K562 (cell line): ENCODE measurements around the gene SGK1. TPM values are rescaled to one million over a fixed set of nuclear protein-coding genes. Genes with fewer than 3 reads are reported as not detected.

Experiments
- ATAC-seq: fragments of 200-7000 bp; cut with Tn5 transposase; 3 replicates; pipeline ENCODE4 v1.9.1; 2020; ENCODE audit warnings: moderate library complexity
- BruUV-seq: library from RNA; stranded (reverse); fragments of 400-500 nt; replicated peaks from 2 replicates; lab custom pipeline; 2021; lab: Mats Ljungman, UMichigan
- CTCF ChIA-PET: fragments of 300-600 bp; formaldehyde crosslinking; extraction: SDS; loops from one replicate; lab custom pipeline; 2021; ENCODE audit warnings: low intra/inter-chr PET ratio; lab: Yijun Ruan, JAX
- POLR2A ChIA-PET: fragments of 300-600, 350-650 bp; sonication (Branson Sonifier 250); formaldehyde crosslinking; extraction: SDS; loops from one replicate; lab custom pipeline; 2021; ENCODE audit warnings: antibody characterized with exemption, inconsistent platforms; lab: Yijun Ruan, JAX
- DNase-seq, 4 experiments: peaks; one replicate each; pipeline versions ENCODE4 v3.0.0 to v3.0.0-alpha.2; 2011 to 2018; ENCODE audit warnings: low spot score in 3 of 4, mixed read lengths in 3 of 4; ENCODE audit errors: extremely low read depth in 1 of 4
- FAIRE-seq: peaks from 2 replicates; lab custom pipeline; 2011; peaks lifted over from hg19 to GRCh38; lab: Jason Lieb, UNC
- H2AFZ ChIP-seq: 2 replicates; pipeline ENCODE4 v1.6.0; 2011; ENCODE audit warnings: low read depth, low read length, control low read depth, inconsistent platforms
- H3K27ac ChIP-seq: fragments of 200-600 bp; 3 replicates; pipeline ENCODE4 v1.8.0; 2011; ENCODE audit warnings: low read depth, mild to moderate bottlenecking, control low read depth, inconsistent platforms, low read length, moderate library complexity, mixed read lengths; ENCODE audit errors: extremely low read depth
- H3K27me3 ChIP-seq, 2 experiments: fragments of 300-600 bp in 1 of 2; 2 replicates in 1 of 2; 3 replicates in 1 of 2; pipeline versions ENCODE4 v1.6.0 to v1.8.0; 2011; ENCODE audit warnings: inconsistent platforms in 2 of 2, low read length in 2 of 2, mild to moderate bottlenecking in 1 of 2, mixed read lengths in 1 of 2, moderate library complexity in 1 of 2; ENCODE audit not compliant: control insufficient read depth in 2 of 2, insufficient read depth in 2 of 2
- H3K36me3 ChIP-seq: fragments of 300-600 bp; 3 replicates; pipeline ENCODE4 v1.8.0; 2011; ENCODE audit warnings: mild to moderate bottlenecking, low read length, inconsistent platforms; ENCODE audit not compliant: control insufficient read depth, insufficient read depth
- H3K4me1 ChIP-seq, 2 experiments: fragments of 200-600 bp in 1 of 2; replicated peaks in 1 of 2; 2 replicates in 1 of 2; 3 replicates in 1 of 2; pipeline versions ENCODE4 v1.5.1 to v1.8.0; 2011; ENCODE audit warnings: inconsistent platforms in 2 of 2, low read length in 2 of 2, mild to moderate bottlenecking in 1 of 2, mixed read lengths in 1 of 2, moderate library complexity in 1 of 2; ENCODE audit not compliant: control insufficient read depth in 2 of 2, insufficient read depth in 2 of 2
- H3K4me2 ChIP-seq: 2 replicates; pipeline ENCODE4 v1.6.1; 2011; ENCODE audit warnings: low read length, control low read depth, inconsistent platforms, mixed read lengths; ENCODE audit not compliant: insufficient read depth
- H3K4me3 ChIP-seq: fragments of 200-600 bp; sonication (generic), shearing (Covaris generic); 2 replicates; pipeline ENCODE4 v1.5.1; 2016; ENCODE audit warnings: control low read depth, inconsistent platforms
- H3K79me2 ChIP-seq: fragments of 200-600 bp; 3 replicates; pipeline ENCODE4 v1.8.0; 2011; ENCODE audit warnings: low read length, inconsistent platforms; ENCODE audit not compliant: control insufficient read depth, insufficient read depth
- H3K9ac ChIP-seq, 2 experiments: 2 replicates each; pipeline versions ENCODE4 v1.6.0 to v1.6.1; 2011; ENCODE audit warnings: low read depth in 2 of 2, low read length in 2 of 2, control low read depth in 1 of 2, inconsistent platforms in 1 of 2, mild to moderate bottlenecking in 1 of 2, mixed read lengths in 1 of 2; ENCODE audit not compliant: insufficient read depth in 1 of 2
- H3K9me1 ChIP-seq: one replicate; pipeline ENCODE4 v1.6.0; 2011; ENCODE audit warnings: inconsistent platforms, mild to moderate bottlenecking, low read length, moderate library complexity; ENCODE audit not compliant: control insufficient read depth, insufficient read depth
- H3K9me3 ChIP-seq: replicated peaks from 2 replicates; pipeline ENCODE4 v1.5.1; 2011; ENCODE audit warnings: low read depth, low read length, inconsistent platforms; ENCODE audit not compliant: control insufficient read depth, insufficient read depth
- H4K20me1 ChIP-seq: replicated peaks from 2 replicates; pipeline ENCODE4 v1.6.1; 2011; ENCODE audit warnings: low read length, inconsistent platforms, mixed read lengths; ENCODE audit not compliant: control insufficient read depth, insufficient read depth
- CREB1 ChIP-seq, 2 experiments: sonication (generic) in 1 of 2; formaldehyde crosslinking in 1 of 2; IDR thresholded peaks; 2 replicates each; pipeline versions ENCODE4 v1.6.1 to v1.8.0; 2012 to 2022; ENCODE audit warnings: inconsistent platforms in 1 of 2, mild to moderate bottlenecking in 1 of 2, missing genetic modification reagents in 1 of 2, moderate library complexity in 1 of 2
- ILK ChIP-seq: fragments of 450-650 bp; IDR thresholded peaks from 2 replicates; pipeline ENCODE4 v1.6.1; 2016; ENCODE audit warnings: missing genetic modification characterization, low read depth, mild to moderate bottlenecking, missing compliant biosample characterization, moderate library complexity, borderline replicate concordance
- KLF10 ChIP-seq: fragments of 250-450 bp; sonication (Bioruptor Pico); IDR thresholded peaks from 2 replicates; pipeline ENCODE4 v1.6.1; 2021; ENCODE audit warnings: matching md5 sums
- MEF2A ChIP-seq: IDR thresholded peaks from 2 replicates; pipeline ENCODE4 v1.6.1; 2011; ENCODE audit warnings: low read depth, mild to moderate bottlenecking, low read length, moderate library complexity; ENCODE audit not compliant: control insufficient read depth
- MYC ChIP-seq, 2 experiments: fragments of 250-450 bp in 1 of 2; sonication (Bioruptor Pico) in 1 of 2; IDR thresholded peaks; 2 replicates each; pipeline versions ENCODE4 v1.5.1 to v1.6.1; 2012 to 2021; ENCODE audit warnings: low read depth in 2 of 2, borderline replicate concordance in 1 of 2, improper control_type of control experiment in 1 of 2, low read length in 1 of 2, mild to moderate bottlenecking in 1 of 2, moderate library complexity in 1 of 2
- PCBP1 ChIP-seq: fragments of 200-400 bp; formaldehyde crosslinking; IDR thresholded peaks from 2 replicates; pipeline ENCODE4 v1.6.1; 2018; ENCODE audit warnings: mild to moderate bottlenecking, low read depth, low read length; ENCODE audit not compliant: poor library complexity, severe bottlenecking
- PRMT5 ChIP-seq: sonication (generic); formaldehyde crosslinking; IDR thresholded peaks from 2 replicates; pipeline ENCODE4 v1.5.0; 2020; ENCODE audit warnings: missing genetic modification reagents
- SNIP1 ChIP-seq: fragments of 450-650 bp; IDR thresholded peaks from 2 replicates; pipeline ENCODE4 v1.7.1; 2017; ENCODE audit warnings: low read depth, mild to moderate bottlenecking
- ZNF174 ChIP-seq: fragments of 250-450 bp; sonication (Bioruptor Pico); IDR thresholded peaks from 2 replicates; pipeline ENCODE4 v1.4.0; 2020; ENCODE audit warnings: mild to moderate bottlenecking
- ZNF212 ChIP-seq: fragments of 450-650 bp; formaldehyde crosslinking; IDR thresholded peaks from 2 replicates; pipeline ENCODE4 v1.4.0; 2020; ENCODE audit warnings: mild to moderate bottlenecking
- ZNF431 ChIP-seq: sonication (generic); formaldehyde crosslinking; IDR thresholded peaks from 2 replicates; pipeline ENCODE4 v1.8.0; 2022; ENCODE audit warnings: mild to moderate bottlenecking, missing genetic modification reagents
- ZNF589 ChIP-seq: fragments of 200-800 bp; sonication (Bioruptor generic); IDR thresholded peaks from 2 replicates; pipeline ENCODE4 v1.6.1; 2016; ENCODE audit warnings: low read depth, missing genetic modification characterization, missing compliant biosample characterization
- WGBS: fragments of 100-300 bp; shearing (Covaris generic); methylation state at CpG from one replicate; pipeline ENCODE4 v1.1.6; 2016; ENCODE audit warnings: low coverage, mixed read lengths; ENCODE audit not compliant: insufficient coverage; ENCODE audit errors: missing lambda C conversion rate; 5-methylcytosine and 5-hydroxymethylcytosine counted together
- in situ Hi-C: fragments of 300-500 bp; cut with MboI; formaldehyde crosslinking; loops from 4 replicates; pipeline ENCODE4 v1.15.0; 2018; ENCODE audit warnings: inconsistent platforms, mixed read lengths
- intact Hi-C: fragments of 100-400 bp; cut with micrococcal nuclease; formaldehyde crosslinking; loops from 2 replicates; pipeline ENCODE4 v1.14.2; 2022
- polyA plus RNA-seq, 8 experiments: library from polyadenylated mRNA; depleted of rRNA in 4 of 8; stranded (reverse) in 5 of 8; unstranded in 3 of 8; fragments of >200 nt; fragmentation: Nextera tagmentation in 2 of 8; fragmentation: Illumina TruSeq in 1 of 8; extraction: Ambion mirVana in 2 of 8; extraction: Trizol in 1 of 8; gene quantifications; 2 replicates each; pipeline versions ENCODE4 v1.2.1 to v1.2.3, GENCODE V29; 2011 to 2014; ENCODE audit warnings: inconsistent platforms in 1 of 8, missing spikeins in 1 of 8
- total RNA-seq, 7 experiments: library from RNA; depleted of rRNA in 6 of 7; stranded (reverse); fragments of >200 nt in 6 of 7; fragmentation: Illumina TruSeq in 2 of 7; extraction: Trizol in 2 of 7; gene quantifications; 2 replicates each; pipeline versions ENCODE4 v1.2.1 to v1.2.3, GENCODE V29; 2011 to 2021; ENCODE audit warnings: low replicate concordance in 1 of 7
- TF ChIP-seq, protein P1 (sequence below): sonication (generic); formaldehyde crosslinking; IDR thresholded peaks from 2 replicates; pipeline ENCODE4 v1.8.0; 2022; ENCODE audit warnings: mild to moderate bottlenecking, missing genetic modification reagents, borderline replicate concordance
- TF ChIP-seq, protein P2 (sequence below): fragments of 450-650 bp; IDR thresholded peaks from 2 replicates; pipeline ENCODE4 v1.6.1; 2018; ENCODE audit warnings: mild to moderate bottlenecking, low read depth; ENCODE audit not compliant: partially characterized antibody
- TF ChIP-seq, protein P3 (sequence below): sonication (generic); formaldehyde crosslinking; IDR thresholded peaks from 2 replicates; pipeline ENCODE4 v1.4.0; 2020; ENCODE audit warnings: mild to moderate bottlenecking, missing genetic modification reagents

Gene SGK1
- total and polyA plus RNA-seq, 9 of the 15 experiments (the other 6 are each of a cell fraction or from before 2014, with no cell fraction given) = 3.5 to 7.2 (median 3.9) TPM

DNA sequence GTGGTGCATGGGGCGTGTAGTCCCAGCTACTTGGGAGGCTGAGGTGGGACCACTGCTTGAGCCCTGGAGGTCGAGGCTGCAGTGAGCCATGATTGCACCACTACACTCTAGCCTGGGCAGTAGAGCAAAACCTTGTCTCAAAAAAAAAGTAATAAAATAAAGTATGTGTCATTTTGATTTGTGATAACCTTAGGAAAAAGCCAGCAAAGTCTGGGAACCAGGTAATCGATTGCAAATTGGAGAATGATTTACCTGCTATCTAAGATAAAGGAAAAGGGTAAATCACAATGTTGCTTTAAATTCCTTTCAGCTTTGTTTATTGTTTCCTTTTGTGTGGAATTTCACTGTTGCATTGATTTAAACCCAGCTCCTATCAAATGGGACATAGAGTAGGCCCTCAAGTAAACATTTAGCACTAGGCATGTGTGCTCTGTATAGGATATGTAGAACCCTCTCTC, 59.0 kb downstream of the SGK1 start:
- POLR2A ChIA-PET = interaction anchor here (0.8 to 1.7 kb wide), 2 partner anchors 9 kb away, joined by 3 to 6 read pairs; no protein-coding TSS in a partner anchor
- WGBS = 64% methylated on average over 3 of the region's 3 CpGs
- BruUV-seq = no TSS peak
- no peaks in the 10 kb centered on the region for H4K20me1 ChIP-seq
- no peaks in the 10 kb centered on the region for H3K9me3 ChIP-seq
- peaks cover 0 to under 1% of the 10 kb centered on the region in 2 experiments; a peak in 1 of 5 replicates for H3K4me1 ChIP-seq
- DNase-seq (no peak), ATAC-seq (no peak), FAIRE-seq (no peak)
- no peak overlapping the region for H3K9ac ChIP-seq
- H3K27ac ChIP-seq = no peak overlapping the region
- CTCF ChIA-PET = no interaction called here
- no peak overlapping the region for H3K4me3 ChIP-seq
- in situ Hi-C loops = no loop called here
- H2AFZ ChIP-seq = no peak overlapping the region
- intact Hi-C loops = no loop called here
- H3K4me2 ChIP-seq = no peak overlapping the region
- no peaks in the 10 kb centered on the region for H3K9me1 ChIP-seq
- no peaks in the 10 kb centered on the region for H3K27me3 ChIP-seq
- no peaks in the 10 kb centered on the region for H3K79me2 ChIP-seq
- no peaks in the 10 kb centered on the region for H3K36me3 ChIP-seq
- no peak for TF ChIP-seq KLF10
- no peak for TF ChIP-seq SNIP1
- no peak for TF ChIP-seq PCBP1
- TF ChIP-seq, protein P1, sequence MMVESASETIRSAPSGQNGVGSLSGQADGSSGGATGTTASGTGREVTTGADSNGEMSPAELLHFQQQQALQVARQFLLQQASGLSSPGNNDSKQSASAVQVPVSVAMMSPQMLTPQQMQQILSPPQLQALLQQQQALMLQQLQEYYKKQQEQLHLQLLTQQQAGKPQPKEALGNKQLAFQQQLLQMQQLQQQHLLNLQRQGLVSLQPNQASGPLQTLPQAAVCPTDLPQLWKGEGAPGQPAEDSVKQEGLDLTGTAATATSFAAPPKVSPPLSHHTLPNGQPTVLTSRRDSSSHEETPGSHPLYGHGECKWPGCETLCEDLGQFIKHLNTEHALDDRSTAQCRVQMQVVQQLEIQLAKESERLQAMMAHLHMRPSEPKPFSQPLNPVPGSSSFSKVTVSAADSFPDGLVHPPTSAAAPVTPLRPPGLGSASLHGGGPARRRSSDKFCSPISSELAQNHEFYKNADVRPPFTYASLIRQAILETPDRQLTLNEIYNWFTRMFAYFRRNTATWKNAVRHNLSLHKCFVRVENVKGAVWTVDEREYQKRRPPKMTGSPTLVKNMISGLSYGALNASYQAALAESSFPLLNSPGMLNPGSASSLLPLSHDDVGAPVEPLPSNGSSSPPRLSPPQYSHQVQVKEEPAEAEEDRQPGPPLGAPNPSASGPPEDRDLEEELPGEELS = no peak
- no peak for TF ChIP-seq MEF2A
- no peak for TF ChIP-seq CREB1 (IDR thresholded peaks at IDR 0.05)
- TF ChIP-seq CREB1 (CRISPR knock-in tag; IDR thresholded peaks at IDR 0.05) = no peak
- TF ChIP-seq, protein P2, sequence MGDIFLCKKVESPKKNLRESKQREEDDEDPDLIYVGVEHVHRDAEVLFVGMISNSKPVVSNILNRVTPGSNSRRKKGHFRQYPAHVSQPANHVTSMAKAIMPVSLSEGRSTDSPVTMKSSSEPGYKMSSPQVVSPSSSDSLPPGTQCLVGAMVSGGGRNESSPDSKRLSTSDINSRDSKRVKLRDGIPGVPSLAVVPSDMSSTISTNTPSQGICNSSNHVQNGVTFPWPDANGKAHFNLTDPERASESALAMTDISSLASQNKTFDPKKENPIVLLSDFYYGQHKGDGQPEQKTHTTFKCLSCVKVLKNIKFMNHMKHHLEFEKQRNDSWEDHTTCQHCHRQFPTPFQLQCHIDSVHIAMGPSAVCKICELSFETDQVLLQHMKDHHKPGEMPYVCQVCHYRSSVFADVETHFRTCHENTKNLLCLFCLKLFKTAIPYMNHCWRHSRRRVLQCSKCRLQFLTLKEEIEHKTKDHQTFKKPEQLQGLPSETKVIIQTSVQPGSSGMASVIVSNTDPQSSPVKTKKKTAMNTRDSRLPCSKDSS = no peak
- TF ChIP-seq ZNF589 (CRISPR knock-in tag) = no peak
- TF ChIP-seq, protein P3, sequence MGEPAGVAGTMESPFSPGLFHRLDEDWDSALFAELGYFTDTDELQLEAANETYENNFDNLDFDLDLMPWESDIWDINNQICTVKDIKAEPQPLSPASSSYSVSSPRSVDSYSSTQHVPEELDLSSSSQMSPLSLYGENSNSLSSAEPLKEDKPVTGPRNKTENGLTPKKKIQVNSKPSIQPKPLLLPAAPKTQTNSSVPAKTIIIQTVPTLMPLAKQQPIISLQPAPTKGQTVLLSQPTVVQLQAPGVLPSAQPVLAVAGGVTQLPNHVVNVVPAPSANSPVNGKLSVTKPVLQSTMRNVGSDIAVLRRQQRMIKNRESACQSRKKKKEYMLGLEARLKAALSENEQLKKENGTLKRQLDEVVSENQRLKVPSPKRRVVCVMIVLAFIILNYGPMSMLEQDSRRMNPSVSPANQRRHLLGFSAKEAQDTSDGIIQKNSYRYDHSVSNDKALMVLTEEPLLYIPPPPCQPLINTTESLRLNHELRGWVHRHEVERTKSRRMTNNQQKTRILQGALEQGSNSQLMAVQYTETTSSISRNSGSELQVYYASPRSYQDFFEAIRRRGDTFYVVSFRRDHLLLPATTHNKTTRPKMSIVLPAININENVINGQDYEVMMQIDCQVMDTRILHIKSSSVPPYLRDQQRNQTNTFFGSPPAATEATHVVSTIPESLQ (CRISPR knock-in tag) = no peak
- TF ChIP-seq ZNF174 (CRISPR knock-in tag) = no peak
- no peak for TF ChIP-seq ILK (tag)
- TF ChIP-seq ZNF431 = no peak
- no peak for TF ChIP-seq PRMT5
- TF ChIP-seq ZNF212 = no peak
- TF ChIP-seq MYC (IDR thresholded peaks at IDR 0.05; ENCODE audit: low read depth, low read length) = no peak
- no peak for TF ChIP-seq MYC (CRISPR knock-in tag; IDR thresholded peaks at IDR 0.05; ENCODE audit: borderline replicate concordance, low read depth)
